HG03457 (cell line): ENCODE results near the gene APOL1.
A peak's percentile ranks its signal among the peaks of the same experiment; 100 is the strongest.
"Not testable (repeated sequence)": the region's sequence is repeated elsewhere in the genome, so short reads cannot be mapped to it uniquely, and the experiment has no call there.

Experiments used
- ATAC-seq: cut with Tn5 transposase; IDR thresholded peaks from one replicate; pipeline ENCODE4 v1.9.1; 2021; ENCODE audit warnings: moderate number of reproducible peaks; ENCODE audit not compliant: unreplicated experiment

APOL1 gene

DNA sequence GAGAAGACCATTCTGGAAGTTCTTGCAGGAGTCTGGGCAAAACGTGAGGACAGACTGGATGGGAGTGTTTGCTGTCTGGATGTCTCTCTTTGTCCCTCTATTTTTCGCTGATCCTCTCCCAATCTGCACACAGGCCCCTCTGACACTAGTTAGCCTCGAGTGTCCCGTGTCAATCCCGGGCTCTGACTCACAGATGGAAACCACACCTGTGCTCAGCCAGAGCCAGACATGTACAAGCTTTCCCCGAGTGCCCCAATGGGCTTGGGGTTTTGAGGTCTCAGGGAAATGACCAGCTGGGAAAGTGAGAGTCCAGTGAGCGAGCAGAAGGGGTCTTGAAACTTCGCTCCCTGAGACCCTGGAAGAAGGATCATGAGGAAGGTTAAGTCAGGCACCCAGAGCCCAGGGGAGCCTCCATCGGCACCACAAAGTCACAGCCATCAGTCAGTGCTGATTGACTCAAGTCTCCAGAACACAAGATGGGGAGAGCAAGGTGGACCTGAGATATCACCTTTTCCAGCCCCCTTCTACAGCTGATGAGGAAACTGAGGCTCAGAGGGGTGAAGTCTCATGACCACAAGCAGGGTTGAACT is 27.5 kb upstream of the APOL1 start:
- no peak for ATAC-seq

DNA sequence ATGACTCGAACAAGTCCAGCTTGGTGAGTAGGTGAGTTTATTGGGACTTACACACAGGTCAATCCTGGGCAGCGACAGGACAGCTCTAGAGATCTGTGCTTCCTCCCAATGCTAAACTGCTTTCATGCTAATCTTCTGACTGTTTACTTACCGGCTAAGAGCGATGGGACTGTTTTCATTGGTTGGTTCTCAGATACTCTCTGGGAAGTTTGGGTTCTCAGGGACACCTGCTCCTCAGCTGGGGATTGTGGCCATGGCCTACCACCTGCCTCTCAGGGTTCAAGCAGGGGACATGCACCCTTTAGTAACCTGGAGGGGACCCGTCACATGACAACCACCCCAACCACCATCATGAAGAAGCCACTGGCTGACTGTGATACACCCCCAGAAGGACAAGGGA is 26.7 kb upstream of the APOL1 start:
- no peak for ATAC-seq

DNA sequence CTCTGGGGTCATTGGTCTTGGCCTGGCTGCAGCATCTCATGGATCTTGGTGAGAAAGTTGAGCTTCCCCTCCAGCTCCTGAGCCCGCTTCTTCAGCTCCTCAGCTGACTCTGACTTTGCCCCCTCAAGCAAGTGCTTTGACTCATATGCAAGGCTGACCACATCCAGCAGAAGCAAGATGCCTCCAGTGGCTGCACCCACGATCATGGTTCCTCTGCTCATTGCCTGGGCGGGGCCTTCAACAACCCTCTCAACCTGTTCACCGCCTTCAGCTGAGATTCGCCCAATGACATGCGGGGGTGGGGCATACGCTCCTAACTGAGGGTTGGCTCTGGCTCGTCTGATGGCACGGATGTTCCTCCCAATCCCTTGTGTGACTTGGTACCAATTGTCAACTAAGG is 25.5 kb upstream of the APOL1 start:
- ATAC-seq, result no peak

DNA sequence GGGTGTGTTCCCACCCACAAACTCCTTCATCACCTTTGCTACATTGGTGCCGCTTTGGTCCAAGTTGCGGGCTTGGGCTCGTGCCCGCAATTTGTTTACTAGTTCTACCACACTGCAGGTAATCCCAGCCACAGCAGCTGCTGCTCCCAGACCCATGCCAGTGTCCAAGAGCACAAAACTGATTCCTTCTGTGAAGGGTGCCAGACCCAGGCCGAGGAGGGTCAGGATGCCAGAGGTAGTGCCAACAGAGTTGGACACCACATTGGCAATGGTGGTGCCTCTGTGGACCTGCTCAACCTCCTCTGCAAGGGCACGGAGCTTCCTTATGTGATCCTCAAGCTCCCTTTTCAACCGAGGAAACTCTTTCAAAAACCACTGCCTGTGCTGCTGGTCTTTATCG is 25.1 kb upstream of the APOL1 start:
- ATAC-seq, result no peak

GRCh38 chr22:36228369-36228768 is 24.6 kb upstream of the APOL1 start:
- not testable (repeated sequence) for ATAC-seq

- no peak for ATAC-seq
Observed at GRCh38 chr22:36228944-36229343, 24.0 kb upstream of the APOL1 start.

GRCh38 chr22:36229649-36230048 is 23.3 kb upstream of the APOL1 start:
- not testable (repeated sequence) for ATAC-seq

DNA sequence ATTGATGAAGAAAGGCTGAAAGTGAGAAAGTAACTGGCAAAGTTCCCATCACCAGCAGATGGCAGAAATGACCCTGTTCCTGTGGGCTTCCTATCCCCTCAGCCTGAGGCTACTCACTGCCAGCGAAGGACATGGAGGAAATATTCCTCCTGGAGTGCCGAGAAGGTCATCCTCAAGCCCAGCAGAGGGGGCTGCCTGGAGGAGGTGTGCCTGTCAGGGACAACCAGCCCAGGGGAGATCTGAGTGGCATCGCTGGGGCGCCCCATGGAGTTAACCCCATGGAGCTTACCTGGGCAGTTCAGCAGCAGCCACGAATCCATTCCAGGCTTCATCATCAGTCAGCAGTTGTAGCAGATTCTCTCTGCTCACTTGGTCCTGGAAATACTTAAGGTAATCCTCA is 21.9 kb upstream of the APOL1 start:
- not testable (repeated sequence) for ATAC-seq

- no peak for ATAC-seq
Observed at GRCh38 chr22:36232715-36233401, 20.1 kb upstream of the APOL1 start.

GRCh38 chr22:36233796-36234195 is 19.1 kb upstream of the APOL1 start:
- no peak for ATAC-seq

GRCh38 chr22:36234213-36234612 is 18.7 kb upstream of the APOL1 start:
- ATAC-seq, result no peak

DNA sequence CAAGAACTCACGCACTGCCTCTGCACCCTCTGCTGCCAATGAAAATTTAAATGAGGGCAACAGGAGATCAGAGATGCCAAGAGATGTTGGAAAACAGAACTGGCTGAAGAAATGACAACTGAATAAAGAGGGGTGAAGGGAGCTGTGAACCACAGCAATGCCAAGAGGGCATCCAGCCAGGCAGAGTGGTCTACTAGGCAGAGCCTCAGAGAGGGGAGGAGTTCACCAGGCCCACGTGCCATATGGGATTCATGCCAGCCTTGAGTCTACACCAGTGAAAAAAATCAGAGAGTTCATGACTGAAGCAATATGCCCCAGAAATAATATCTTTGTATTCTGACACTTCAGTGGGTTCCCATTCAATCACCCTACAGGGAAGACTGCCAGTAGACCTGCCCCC is 18.0 kb upstream of the APOL1 start:
- ATAC-seq, result no peak

DNA sequence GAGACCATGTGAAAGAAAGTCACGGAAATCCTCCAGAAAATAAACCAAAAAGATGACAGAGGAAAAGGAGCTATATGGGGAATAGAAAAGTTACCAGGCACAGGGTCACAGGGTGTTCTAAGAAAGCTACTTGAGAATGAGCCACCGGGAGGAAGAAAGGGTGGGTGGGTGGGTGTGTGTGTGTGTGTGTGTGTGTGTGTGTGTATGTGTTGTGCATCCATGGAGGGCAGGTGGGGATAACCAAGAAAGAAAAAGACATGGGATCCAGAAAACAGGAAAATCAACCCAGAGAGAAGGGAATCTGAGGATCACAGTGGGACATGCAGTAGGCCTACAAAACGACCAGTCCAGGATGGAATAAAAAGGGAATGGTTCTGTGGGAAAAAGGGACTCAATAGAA is 17.3 kb upstream of the APOL1 start:
- no peak for ATAC-seq

DNA sequence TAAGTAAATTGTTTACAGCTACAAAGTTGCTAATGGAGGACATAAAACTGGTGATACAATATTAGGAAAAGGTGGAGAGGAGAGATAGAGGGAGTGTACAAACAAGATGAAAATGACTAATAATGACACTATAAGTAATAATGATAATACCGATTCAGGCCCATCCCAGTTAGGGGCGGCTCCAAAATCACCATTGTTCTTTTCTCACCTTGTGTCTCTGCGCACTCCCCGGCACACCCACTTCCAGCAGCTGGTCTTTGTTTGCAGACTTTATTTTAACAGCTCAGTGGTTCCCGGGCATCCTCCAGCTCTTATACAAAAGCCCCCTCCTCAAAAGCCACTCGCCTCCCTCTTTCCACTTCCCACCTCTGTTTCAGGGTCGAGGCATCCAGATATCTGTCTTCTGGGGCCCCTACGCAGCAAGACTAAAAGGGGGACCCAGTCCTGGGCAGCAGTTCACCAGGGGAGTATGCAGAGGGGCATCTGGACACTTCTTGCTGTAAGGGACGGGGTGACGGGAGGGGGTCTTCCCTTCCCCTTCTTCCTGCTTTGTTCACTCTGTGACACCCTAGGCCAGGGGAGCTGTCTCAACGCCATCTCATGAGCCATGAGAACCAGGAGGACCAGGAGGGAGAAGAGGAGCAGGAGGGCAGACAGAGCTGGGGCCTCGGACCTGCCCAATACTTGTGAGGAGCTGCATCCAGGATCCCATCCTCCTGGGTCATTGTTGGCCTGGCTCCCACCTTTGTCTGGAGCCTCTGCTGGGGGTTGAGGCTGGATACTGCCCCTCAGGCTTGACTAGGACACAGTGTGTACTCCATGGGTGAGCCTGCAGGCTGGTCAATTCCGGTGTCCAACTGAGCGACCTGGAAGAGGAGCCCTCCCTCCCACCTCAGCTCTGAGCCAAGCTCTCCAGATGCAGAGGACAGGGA is 16.3 kb upstream of the APOL1 start:
- no peak for ATAC-seq

DNA sequence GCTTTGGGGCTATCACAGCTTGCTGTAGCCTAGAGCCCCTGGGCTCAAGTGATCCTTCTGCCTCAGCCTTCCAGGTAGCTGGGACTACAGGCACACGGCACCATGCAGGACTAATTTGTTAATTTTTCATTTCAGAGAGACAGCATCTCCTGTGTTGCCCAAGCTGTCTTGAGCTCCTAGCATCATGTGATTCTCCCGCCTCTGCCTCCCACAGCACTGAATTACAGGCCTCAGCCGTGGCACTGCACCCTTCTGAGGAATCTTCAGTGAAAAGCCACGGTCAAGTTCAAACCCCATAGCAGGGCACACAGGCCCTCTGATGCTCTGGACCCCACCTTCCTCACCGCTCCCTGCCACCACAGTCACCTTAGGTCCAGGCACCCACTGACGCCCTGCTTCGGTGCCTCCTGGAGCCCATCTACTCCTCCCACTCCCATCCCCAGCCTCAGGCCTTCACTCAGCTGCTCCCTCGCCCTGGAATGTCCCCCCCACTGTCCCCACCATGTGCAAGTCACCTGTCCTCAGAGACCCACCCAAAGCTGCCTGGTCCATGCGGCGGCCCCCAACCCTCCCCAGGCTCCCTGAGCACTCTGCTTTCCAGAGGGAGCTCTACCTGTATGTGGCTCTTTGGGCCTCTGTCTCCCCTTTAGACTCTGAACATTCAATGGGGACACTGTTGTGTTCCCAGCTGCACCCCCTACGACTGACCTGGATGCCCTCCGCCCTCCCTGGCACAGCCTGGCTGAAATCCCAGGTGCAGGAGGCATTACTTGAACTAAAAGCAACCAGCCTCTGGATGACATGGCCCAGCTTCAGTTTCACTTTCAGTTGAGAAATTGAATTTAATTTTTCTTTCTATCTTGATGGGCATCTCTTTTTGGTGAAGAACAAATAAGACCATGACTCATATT is 15.2 kb upstream of the APOL1 start:
- ATAC-seq, result no peak

GRCh38 chr22:36238373-36239149 is 14.4 kb upstream of the APOL1 start:
- ATAC-seq, result no peak

- ATAC-seq, result no peak
Observed at GRCh38 chr22:36239150-36239400, 13.9 kb upstream of the APOL1 start.

DNA sequence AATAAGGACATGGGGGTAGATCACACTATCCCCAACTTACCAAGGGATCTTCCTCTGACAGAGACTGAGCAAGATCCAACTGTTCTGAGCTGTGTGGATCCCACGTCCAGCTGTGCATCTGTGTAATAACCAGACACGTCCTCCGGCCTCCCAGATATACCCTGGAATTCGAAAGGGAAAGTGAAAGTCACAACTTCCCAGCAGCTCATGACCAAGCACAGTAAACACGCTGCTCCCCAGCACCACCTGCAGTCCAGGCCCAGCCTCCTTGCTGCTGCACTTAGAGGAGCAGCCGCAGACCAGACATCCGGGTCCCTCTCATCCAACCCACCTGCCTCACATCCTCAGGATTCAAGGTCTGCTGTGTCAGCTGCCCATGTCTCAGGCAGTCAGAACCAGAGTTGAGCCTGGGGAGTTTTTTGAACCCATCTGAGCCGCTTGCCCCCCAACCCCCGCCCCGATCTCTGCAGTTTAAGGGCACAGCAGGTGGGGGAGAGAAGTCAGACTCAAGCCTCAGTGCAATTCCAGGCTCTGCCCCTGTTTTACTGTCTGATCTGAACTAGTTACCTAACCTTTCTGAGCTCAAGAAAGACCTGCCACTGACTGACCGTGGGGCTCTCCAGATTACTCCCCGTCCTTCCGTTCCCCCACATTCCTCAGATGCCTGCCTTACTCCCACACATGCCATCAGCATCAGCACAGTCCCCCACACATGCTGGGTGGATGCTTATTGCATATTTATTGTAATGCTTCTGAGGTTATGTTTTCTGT is 13.3 kb upstream of the APOL1 start, which contains the start of gene APOL2:
Gene APOL2, minus strand, starts transcription at position 127 of the 771 bp plus-strand sequence. CDS start 6,365 bp downstream, outside the sequence.
- peak; percentile 64 for ATAC-seq

- no peak for ATAC-seq
Observed at GRCh38 chr22:36243986-36244385, 8.9 kb upstream of the APOL1 start.
